ENCODE results near the gene GTF2A1L. TPM values are rescaled to one million over a fixed set of nuclear protein-coding genes. Genes with fewer than 3 reads are reported as not detected.

The GTF2A1L gene
- total and polyA plus RNA-seq, 4 experiments from 2014 or later = not detected

DNA sequence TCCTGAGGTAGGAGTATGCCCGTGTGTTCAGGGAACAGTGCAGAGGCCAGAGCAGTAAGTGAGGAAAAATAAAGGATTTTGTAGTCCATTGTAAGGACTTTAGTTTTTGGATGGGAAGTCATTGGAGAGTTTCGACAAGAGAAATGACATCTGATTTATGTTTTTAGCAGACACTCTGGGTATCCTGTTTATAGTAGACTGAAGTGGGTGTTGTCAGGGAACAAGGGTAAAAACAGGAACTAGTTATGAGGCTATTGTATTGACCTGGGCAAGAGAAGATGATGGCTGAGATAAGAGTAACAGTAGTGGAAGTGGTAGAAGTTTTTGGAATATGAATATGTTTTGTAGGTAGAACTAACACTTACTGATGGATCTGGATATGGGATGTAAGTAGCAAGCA is 59.8 kb downstream of the GTF2A1L start:
- H3K9me3 ChIP-seq (ENCODE audit: control insufficient read depth in 1 of 2, low read length in 2 of 2) = no peaks in the 10 kb centered on the region
- H3K4me1 ChIP-seq (ENCODE audit: insufficient read depth, low read length) = no peaks in the 10 kb centered on the region
- H3K36me3 ChIP-seq (ENCODE audit: insufficient read depth, low read length) = no peaks in the 10 kb centered on the region
- Mint-ChIP-seq H3K27ac (no peak overlapping the region), H3K27me3 (peaks cover 4 to 5% of the 10 kb centered on the region in 2 donors), H3K9me3 (no peaks in the 10 kb centered on the region), H3K4me3 (no peak overlapping the region), H3K36me3 (no peaks in the 10 kb centered on the region), H3K4me1 (peaks cover 0 to 3% (median 0%) of the 10 kb centered on the region in 4 donors)
- no peak for DNase-seq
- H3K27ac ChIP-seq (ENCODE audit: low read depth, low read length) = no peak overlapping the region
- intact Hi-C loops (cut with micrococcal nuclease) = no loop called here
- CTCF ChIA-PET (ENCODE audit: partially characterized antibody) = no interaction called here
- POLR2A ChIA-PET (ENCODE audit: partially characterized antibody) = no interaction called here
- no peak overlapping the region for H3K4me3 ChIP-seq (ENCODE audit: low read length in 2 of 2)
- H3K27me3 ChIP-seq (ENCODE audit: insufficient read depth, low read length) = no peaks in the 10 kb centered on the region

DNA sequence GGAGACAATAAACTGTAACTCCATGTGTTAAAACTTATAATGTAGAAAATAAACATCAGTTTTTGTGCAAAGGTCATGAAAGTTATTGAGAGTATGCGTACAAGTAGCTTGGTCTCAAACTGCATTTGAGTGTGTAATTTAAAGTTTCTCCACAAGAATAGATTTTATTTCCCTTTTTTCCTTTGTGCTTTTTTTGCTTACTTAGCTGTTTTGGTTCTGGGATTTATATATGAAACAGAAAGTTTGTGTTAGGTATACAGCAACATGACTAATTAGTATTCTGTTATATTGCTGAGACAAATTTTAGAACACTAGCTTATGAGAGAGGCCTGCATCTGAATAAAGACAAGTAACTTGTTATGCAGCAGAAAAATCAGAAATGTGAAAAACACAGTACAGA is 67.5 kb downstream of the GTF2A1L start:
- no peaks in the 10 kb centered on the region for H3K4me1 Mint-ChIP-seq
- no peak for DNase-seq
- Histone ChIP-seq H3K36me3 (ENCODE audit: insufficient read depth, low read length) (no peaks in the 10 kb centered on the region), H3K27me3 (ENCODE audit: insufficient read depth, low read length) (no peaks in the 10 kb centered on the region), H3K4me3 (ENCODE audit: low read length in 2 of 2) (no peak overlapping the region), H3K9me3 (ENCODE audit: control insufficient read depth in 1 of 2, low read length in 2 of 2) (no peaks in the 10 kb centered on the region), H3K4me1 (ENCODE audit: insufficient read depth, low read length) (no peaks in the 10 kb centered on the region), H3K27ac (ENCODE audit: low read depth, low read length) (no peak overlapping the region)
- no peaks in the 10 kb centered on the region for H3K36me3 Mint-ChIP-seq
- no peaks in the 10 kb centered on the region for H3K9me3 Mint-ChIP-seq
- CTCF ChIA-PET (ENCODE audit: partially characterized antibody) = no interaction called here
- intact Hi-C loops (cut with micrococcal nuclease) = no loop called here
- no peak overlapping the region for H3K4me3 Mint-ChIP-seq
- no peak overlapping the region for H3K27ac Mint-ChIP-seq
- POLR2A ChIA-PET (ENCODE audit: partially characterized antibody) = no interaction called here
- peaks cover 4 to 6% of the 10 kb centered on the region in 2 donors for H3K27me3 Mint-ChIP-seq

- ChIA-PET POLR2A (ENCODE audit: partially characterized antibody) (no interaction called here), CTCF (ENCODE audit: partially characterized antibody) (no interaction called here)
- peaks cover 1 to 3% of the 10 kb centered on the region in 2 donors for H3K27me3 Mint-ChIP-seq
- H3K4me3 ChIP-seq (ENCODE audit: low read length in 2 of 2) = no peak overlapping the region
- intact Hi-C loops (cut with micrococcal nuclease) = no loop called here
- no peak overlapping the region for H3K27ac Mint-ChIP-seq
- H3K4me1 ChIP-seq (ENCODE audit: insufficient read depth, low read length) = no peaks in the 10 kb centered on the region
- H3K9me3 ChIP-seq (ENCODE audit: control insufficient read depth in 1 of 2, low read length in 2 of 2) = no peaks in the 10 kb centered on the region
- H3K4me3 Mint-ChIP-seq = no peak overlapping the region
- no peak for DNase-seq
- H3K36me3 Mint-ChIP-seq = no peaks in the 10 kb centered on the region
- H3K4me1 Mint-ChIP-seq = no peaks in the 10 kb centered on the region
- no peaks in the 10 kb centered on the region for H3K9me3 Mint-ChIP-seq
- no peak overlapping the region for H3K27ac ChIP-seq (ENCODE audit: low read depth, low read length)
- H3K27me3 ChIP-seq (ENCODE audit: insufficient read depth, low read length) = no peaks in the 10 kb centered on the region
- no peaks in the 10 kb centered on the region for H3K36me3 ChIP-seq (ENCODE audit: insufficient read depth, low read length)
These were observed 74.5 kb downstream of the GTF2A1L start for GRCh38 chr2:48691935-48692691.

GRCh38 chr2:48693066-48693465 is 75.4 kb downstream of the GTF2A1L start:
- CTCF ChIA-PET (ENCODE audit: partially characterized antibody) = no interaction called here
- Mint-ChIP-seq H3K4me1 (no peaks in the 10 kb centered on the region), H3K36me3 (no peaks in the 10 kb centered on the region), H3K27me3 (peaks cover 1 to 3% of the 10 kb centered on the region in 2 donors), H3K4me3 (no peak overlapping the region), H3K27ac (no peak overlapping the region), H3K9me3 (no peaks in the 10 kb centered on the region)
- POLR2A ChIA-PET (ENCODE audit: partially characterized antibody) = no interaction called here
- Histone ChIP-seq H3K4me1 (ENCODE audit: insufficient read depth, low read length) (no peaks in the 10 kb centered on the region), H3K27me3 (ENCODE audit: insufficient read depth, low read length) (no peaks in the 10 kb centered on the region), H3K36me3 (ENCODE audit: insufficient read depth, low read length) (no peaks in the 10 kb centered on the region), H3K4me3 (ENCODE audit: low read length in 2 of 2) (no peak overlapping the region), H3K27ac (ENCODE audit: low read depth, low read length) (no peak overlapping the region), H3K9me3 (ENCODE audit: control insufficient read depth in 1 of 2, low read length in 2 of 2) (no peaks in the 10 kb centered on the region)
- intact Hi-C loops (cut with micrococcal nuclease) = no loop called here
- no peak for DNase-seq

DNA sequence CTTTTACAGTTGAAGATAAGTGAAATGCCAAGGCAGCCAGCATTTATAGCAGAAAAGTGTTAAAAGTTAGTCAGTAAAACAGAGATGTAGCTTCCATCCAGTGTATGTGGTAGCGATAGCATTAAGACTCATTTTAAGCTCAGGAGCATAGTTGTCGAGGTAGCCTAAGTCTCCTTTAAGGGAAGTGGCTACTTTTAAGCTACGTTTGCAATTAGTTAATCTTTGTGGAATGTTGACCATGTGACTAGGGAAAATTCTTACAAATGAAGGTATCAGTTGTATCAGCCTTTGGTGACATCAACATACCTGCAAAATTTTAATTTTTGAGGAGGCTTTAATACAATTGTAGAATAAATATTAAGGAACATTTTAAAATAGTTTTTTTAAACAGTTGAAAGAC is 76.0 kb downstream of the GTF2A1L start:
- POLR2A ChIA-PET (ENCODE audit: partially characterized antibody) = no interaction called here

DNA sequence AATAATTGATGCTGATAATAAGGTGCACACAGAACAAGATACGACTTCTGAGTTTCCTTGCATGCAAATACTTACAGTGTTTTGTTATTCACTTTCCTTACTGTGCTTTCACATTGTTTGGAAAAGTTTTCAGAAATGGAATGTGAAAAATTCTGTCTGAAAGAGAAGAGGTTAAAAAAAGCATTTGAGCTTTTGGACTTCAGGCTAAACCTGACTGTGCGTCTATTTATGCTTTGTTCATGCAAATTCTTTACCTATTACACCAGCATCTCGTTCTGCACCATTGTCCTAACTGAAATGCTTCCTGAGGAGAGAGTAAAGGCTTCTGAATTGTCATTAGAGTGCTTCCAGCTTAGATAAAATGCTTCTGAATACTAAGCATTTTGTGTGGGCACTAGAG is 76.5 kb downstream of the GTF2A1L start:
- H3K36me3 Mint-ChIP-seq = no peaks in the 10 kb centered on the region
- Histone ChIP-seq H3K27me3 (ENCODE audit: insufficient read depth, low read length) (no peaks in the 10 kb centered on the region), H3K4me3 (ENCODE audit: low read length in 2 of 2) (no peak overlapping the region), H3K9me3 (ENCODE audit: control insufficient read depth in 1 of 2, low read length in 2 of 2) (no peaks in the 10 kb centered on the region), H3K36me3 (ENCODE audit: insufficient read depth, low read length) (no peaks in the 10 kb centered on the region), H3K4me1 (ENCODE audit: insufficient read depth, low read length) (no peaks in the 10 kb centered on the region), H3K27ac (ENCODE audit: low read depth, low read length) (no peak overlapping the region)
- intact Hi-C loops (cut with micrococcal nuclease) = no loop called here
- POLR2A ChIA-PET (ENCODE audit: partially characterized antibody) = no interaction called here
- no peaks in the 10 kb centered on the region for H3K9me3 Mint-ChIP-seq
- H3K4me1 Mint-ChIP-seq = no peaks in the 10 kb centered on the region
- H3K27ac Mint-ChIP-seq = no peak overlapping the region
- CTCF ChIA-PET (ENCODE audit: partially characterized antibody) = no interaction called here
- H3K4me3 Mint-ChIP-seq = no peak overlapping the region
- H3K27me3 Mint-ChIP-seq = peaks cover 1 to 3% of the 10 kb centered on the region in 2 donors
- no peak for DNase-seq

More for the DNA sequence above, 76.0 kb downstream of the GTF2A1L start:
- Mint-ChIP-seq H3K4me3 (no peak overlapping the region), H3K36me3 (no peaks in the 10 kb centered on the region), H3K27ac (no peak overlapping the region), H3K9me3 (no peaks in the 10 kb centered on the region), H3K27me3 (peaks cover 1 to 3% of the 10 kb centered on the region in 2 donors), H3K4me1 (no peaks in the 10 kb centered on the region)
- Histone ChIP-seq H3K4me1 (ENCODE audit: insufficient read depth, low read length) (no peaks in the 10 kb centered on the region), H3K27me3 (ENCODE audit: insufficient read depth, low read length) (no peaks in the 10 kb centered on the region), H3K36me3 (ENCODE audit: insufficient read depth, low read length) (no peaks in the 10 kb centered on the region), H3K27ac (ENCODE audit: low read depth, low read length) (no peak overlapping the region), H3K4me3 (ENCODE audit: low read length in 2 of 2) (no peak overlapping the region), H3K9me3 (ENCODE audit: control insufficient read depth in 1 of 2, low read length in 2 of 2) (no peaks in the 10 kb centered on the region)
- intact Hi-C loops (cut with micrococcal nuclease) = no loop called here
- CTCF ChIA-PET (ENCODE audit: partially characterized antibody) = no interaction called here
- no peak for DNase-seq

DNA sequence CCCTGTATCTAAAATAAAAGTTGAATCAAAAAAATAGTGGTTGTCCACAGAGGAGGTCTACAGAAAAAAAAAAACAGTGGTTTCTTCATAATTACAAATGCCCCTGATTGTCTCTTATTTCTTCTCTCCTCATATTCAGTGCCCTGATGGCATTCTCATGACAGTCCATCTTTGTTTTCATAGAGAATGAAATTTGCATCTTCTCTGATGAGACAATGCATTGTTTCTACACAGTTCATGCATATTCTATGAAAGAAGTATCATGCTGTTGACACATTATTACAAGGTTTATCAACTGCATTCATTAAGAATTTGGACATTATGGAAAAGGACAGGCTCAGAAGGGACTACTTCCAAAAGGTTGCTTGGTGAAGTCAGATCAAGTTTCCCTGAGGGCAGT is 78.3 kb downstream of the GTF2A1L start:
- Mint-ChIP-seq H3K4me1 (no peaks in the 10 kb centered on the region), H3K9me3 (no peaks in the 10 kb centered on the region), H3K27ac (no peak overlapping the region), H3K36me3 (no peaks in the 10 kb centered on the region), H3K27me3 (peaks cover 0 to 1% of the 10 kb centered on the region in 2 donors), H3K4me3 (no peak overlapping the region)
- CTCF ChIA-PET (ENCODE audit: partially characterized antibody) = no interaction called here
- H3K9me3 ChIP-seq (ENCODE audit: control insufficient read depth in 1 of 2, low read length in 2 of 2) = no peaks in the 10 kb centered on the region
- intact Hi-C loops (cut with micrococcal nuclease) = no loop called here
- no peaks in the 10 kb centered on the region for H3K4me1 ChIP-seq (ENCODE audit: insufficient read depth, low read length)
- H3K4me3 ChIP-seq (ENCODE audit: low read length in 2 of 2) = no peak overlapping the region
- POLR2A ChIA-PET (ENCODE audit: partially characterized antibody) = no interaction called here
- H3K27me3 ChIP-seq (ENCODE audit: insufficient read depth, low read length) = no peaks in the 10 kb centered on the region
- no peaks in the 10 kb centered on the region for H3K36me3 ChIP-seq (ENCODE audit: insufficient read depth, low read length)
- DNase-seq = no peak
- no peak overlapping the region for H3K27ac ChIP-seq (ENCODE audit: low read depth, low read length)

DNA sequence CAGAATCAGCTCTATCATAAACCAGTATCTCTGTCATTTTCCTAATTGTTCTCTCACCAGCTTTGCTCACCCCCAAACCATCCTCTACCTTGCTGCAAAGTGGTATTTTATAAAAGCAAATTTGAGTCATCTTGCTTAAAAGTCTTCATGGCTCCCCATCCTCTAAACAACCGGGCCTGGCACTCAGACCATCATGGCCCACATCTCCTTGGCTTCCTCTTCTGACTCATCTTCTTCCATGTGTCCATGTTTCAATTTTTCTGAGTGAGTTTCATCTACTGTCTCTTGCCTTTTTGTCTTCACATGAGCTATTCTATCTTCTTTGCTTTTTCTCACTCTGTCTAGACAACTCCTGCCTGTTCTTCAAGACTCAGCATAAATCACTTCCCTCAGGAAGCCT is 79.2 kb downstream of the GTF2A1L start:
- no peak for DNase-seq
- ChIA-PET POLR2A (ENCODE audit: partially characterized antibody) (no interaction called here), CTCF (ENCODE audit: partially characterized antibody) (no interaction called here)
- H3K4me1 Mint-ChIP-seq = no peaks in the 10 kb centered on the region
- no peak overlapping the region for H3K27ac Mint-ChIP-seq
- H3K4me3 Mint-ChIP-seq = no peak overlapping the region
- Histone ChIP-seq H3K27me3 (ENCODE audit: insufficient read depth, low read length) (no peaks in the 10 kb centered on the region), H3K27ac (ENCODE audit: low read depth, low read length) (no peak overlapping the region), H3K4me3 (ENCODE audit: low read length in 2 of 2) (no peak overlapping the region), H3K4me1 (ENCODE audit: insufficient read depth, low read length) (no peaks in the 10 kb centered on the region), H3K9me3 (ENCODE audit: control insufficient read depth in 1 of 2, low read length in 2 of 2) (no peaks in the 10 kb centered on the region), H3K36me3 (ENCODE audit: insufficient read depth, low read length) (no peaks in the 10 kb centered on the region)
- no peaks in the 10 kb centered on the region for H3K9me3 Mint-ChIP-seq
- intact Hi-C loops (cut with micrococcal nuclease) = no loop called here
- peaks cover 0 to 1% of the 10 kb centered on the region in 2 donors for H3K27me3 Mint-ChIP-seq
- no peaks in the 10 kb centered on the region for H3K36me3 Mint-ChIP-seq

Data from CD4-positive, alpha-beta memory T cell (primary cell).